ENCODE data around the gene SFXN4. TPM values are rescaled to one million over a fixed set of nuclear protein-coding genes. Genes with fewer than 3 reads are reported as not detected.

SFXN4 gene
- total and polyA plus RNA-seq, 2 of the 13 experiments (the other 11 are each of a cell fraction or from before 2014, with no cell fraction given): 47.7 to 64.9 TPM

- TF ChIP-seq, protein P1, sequence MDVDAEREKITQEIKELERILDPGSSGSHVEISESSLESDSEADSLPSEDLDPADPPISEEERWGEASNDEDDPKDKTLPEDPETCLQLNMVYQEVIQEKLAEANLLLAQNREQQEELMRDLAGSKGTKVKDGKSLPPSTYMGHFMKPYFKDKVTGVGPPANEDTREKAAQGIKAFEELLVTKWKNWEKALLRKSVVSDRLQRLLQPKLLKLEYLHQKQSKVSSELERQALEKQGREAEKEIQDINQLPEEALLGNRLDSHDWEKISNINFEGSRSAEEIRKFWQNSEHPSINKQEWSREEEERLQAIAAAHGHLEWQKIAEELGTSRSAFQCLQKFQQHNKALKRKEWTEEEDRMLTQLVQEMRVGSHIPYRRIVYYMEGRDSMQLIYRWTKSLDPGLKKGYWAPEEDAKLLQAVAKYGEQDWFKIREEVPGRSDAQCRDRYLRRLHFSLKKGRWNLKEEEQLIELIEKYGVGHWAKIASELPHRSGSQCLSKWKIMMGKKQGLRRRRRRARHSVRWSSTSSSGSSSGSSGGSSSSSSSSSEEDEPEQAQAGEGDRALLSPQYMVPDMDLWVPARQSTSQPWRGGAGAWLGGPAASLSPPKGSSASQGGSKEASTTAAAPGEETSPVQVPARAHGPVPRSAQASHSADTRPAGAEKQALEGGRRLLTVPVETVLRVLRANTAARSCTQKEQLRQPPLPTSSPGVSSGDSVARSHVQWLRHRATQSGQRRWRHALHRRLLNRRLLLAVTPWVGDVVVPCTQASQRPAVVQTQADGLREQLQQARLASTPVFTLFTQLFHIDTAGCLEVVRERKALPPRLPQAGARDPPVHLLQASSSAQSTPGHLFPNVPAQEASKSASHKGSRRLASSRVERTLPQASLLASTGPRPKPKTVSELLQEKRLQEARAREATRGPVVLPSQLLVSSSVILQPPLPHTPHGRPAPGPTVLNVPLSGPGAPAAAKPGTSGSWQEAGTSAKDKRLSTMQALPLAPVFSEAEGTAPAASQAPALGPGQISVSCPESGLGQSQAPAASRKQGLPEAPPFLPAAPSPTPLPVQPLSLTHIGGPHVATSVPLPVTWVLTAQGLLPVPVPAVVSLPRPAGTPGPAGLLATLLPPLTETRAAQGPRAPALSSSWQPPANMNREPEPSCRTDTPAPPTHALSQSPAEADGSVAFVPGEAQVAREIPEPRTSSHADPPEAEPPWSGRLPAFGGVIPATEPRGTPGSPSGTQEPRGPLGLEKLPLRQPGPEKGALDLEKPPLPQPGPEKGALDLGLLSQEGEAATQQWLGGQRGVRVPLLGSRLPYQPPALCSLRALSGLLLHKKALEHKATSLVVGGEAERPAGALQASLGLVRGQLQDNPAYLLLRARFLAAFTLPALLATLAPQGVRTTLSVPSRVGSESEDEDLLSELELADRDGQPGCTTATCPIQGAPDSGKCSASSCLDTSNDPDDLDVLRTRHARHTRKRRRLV (CRISPR knock-in tag; IDR thresholded peaks at IDR 0.05): 0 out of 2 replicates have a peak, but pooled peaks have one; percentile 41
- peak; percentile 35 for TF ChIP-seq PHF5A (CRISPR knock-in tag; IDR thresholded peaks at IDR 0.05; ENCODE audit: low read depth, unreplicated experiment)
- no peak for TF ChIP-seq FOXA1 (IDR thresholded peaks at IDR 0.05)
- TF ChIP-seq FOXA1 (CRISPR knock-in tag; IDR thresholded peaks at IDR 0.05): 0 out of 2 replicates have a peak, but pooled peaks have one; percentile 13
- TF ChIP-seq, protein P2, sequence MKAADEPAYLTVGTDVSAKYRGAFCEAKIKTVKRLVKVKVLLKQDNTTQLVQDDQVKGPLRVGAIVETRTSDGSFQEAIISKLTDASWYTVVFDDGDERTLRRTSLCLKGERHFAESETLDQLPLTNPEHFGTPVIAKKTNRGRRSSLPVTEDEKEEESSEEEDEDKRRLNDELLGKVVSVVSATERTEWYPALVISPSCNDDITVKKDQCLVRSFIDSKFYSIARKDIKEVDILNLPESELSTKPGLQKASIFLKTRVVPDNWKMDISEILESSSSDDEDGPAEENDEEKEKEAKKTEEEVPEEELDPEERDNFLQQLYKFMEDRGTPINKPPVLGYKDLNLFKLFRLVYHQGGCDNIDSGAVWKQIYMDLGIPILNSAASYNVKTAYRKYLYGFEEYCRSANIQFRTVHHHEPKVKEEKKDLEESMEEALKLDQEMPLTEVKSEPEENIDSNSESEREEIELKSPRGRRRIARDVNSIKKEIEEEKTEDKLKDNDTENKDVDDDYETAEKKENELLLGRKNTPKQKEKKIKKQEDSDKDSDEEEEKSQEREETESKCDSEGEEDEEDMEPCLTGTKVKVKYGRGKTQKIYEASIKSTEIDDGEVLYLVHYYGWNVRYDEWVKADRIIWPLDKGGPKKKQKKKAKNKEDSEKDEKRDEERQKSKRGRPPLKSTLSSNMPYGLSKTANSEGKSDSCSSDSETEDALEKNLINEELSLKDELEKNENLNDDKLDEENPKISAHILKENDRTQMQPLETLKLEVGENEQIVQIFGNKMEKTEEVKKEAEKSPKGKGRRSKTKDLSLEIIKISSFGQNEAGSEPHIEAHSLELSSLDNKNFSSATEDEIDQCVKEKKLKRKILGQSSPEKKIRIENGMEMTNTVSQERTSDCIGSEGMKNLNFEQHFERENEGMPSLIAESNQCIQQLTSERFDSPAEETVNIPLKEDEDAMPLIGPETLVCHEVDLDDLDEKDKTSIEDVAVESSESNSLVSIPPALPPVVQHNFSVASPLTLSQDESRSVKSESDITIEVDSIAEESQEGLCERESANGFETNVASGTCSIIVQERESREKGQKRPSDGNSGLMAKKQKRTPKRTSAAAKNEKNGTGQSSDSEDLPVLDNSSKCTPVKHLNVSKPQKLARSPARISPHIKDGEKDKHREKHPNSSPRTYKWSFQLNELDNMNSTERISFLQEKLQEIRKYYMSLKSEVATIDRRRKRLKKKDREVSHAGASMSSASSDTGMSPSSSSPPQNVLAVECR (CRISPR knock-in tag; IDR thresholded peaks at IDR 0.05; ENCODE audit: borderline replicate concordance): peak; percentile 89
- TF ChIP-seq SNAPC5 (CRISPR knock-in tag; IDR thresholded peaks at IDR 0.05; ENCODE audit: borderline replicate concordance): no peak
- TF ChIP-seq JUN (CRISPR knock-in tag; IDR thresholded peaks at IDR 0.05): no peak
- peak; percentile 63; the same call in 1 of the 2 replicates for TF ChIP-seq MIER3 (CRISPR knock-in tag; IDR thresholded peaks at IDR 0.05; ENCODE audit: borderline replicate concordance)
- TF ChIP-seq ZNF430 (CRISPR knock-in tag; IDR thresholded peaks at IDR 0.05): peak; percentile 87; the same call in 1 of the 2 replicates
- TF ChIP-seq ZNF431 (CRISPR knock-in tag; IDR thresholded peaks at IDR 0.05; ENCODE audit: borderline replicate concordance, low read depth): peak; percentile 47; the same call in 1 of the 2 replicates
- TF ChIP-seq MTA1 (CRISPR knock-in tag; IDR thresholded peaks at IDR 0.05; ENCODE audit: borderline replicate concordance): no peak; the same call in 1 of the 2 replicates
- peak; percentile 24; the same call in 1 of the 2 replicates for TF ChIP-seq ZFP36L2 (CRISPR knock-in tag; IDR thresholded peaks at IDR 0.05)
- TF ChIP-seq ZNF136 (CRISPR knock-in tag; IDR thresholded peaks at IDR 0.05; ENCODE audit: low read depth): no peak
Observed at GRCh38 chr10:119165171-119166117, at the start of gene SFXN4 (continued).
